DOHH2 (cell line): ENCODE data around the gene CARD11.

Source experiments
- CTCF ChIP-seq: fragments of 200-600 bp; sonication (generic); IDR thresholded peaks from one replicate; pipeline ENCODE4 v1.5.1; 2014; ENCODE audit warnings: antibody characterized with exemption, mild to moderate bottlenecking, low read depth, low read length; ENCODE audit not compliant: poor library complexity, severe bottlenecking
- EZH2phosphoT487 ChIP-seq: fragments of 200-600 bp; sonication (generic); IDR thresholded peaks from 2 replicates; pipeline ENCODE4 v1.6.1; 2017; ENCODE audit warnings: borderline replicate concordance, mild to moderate bottlenecking, antibody characterized with exemption, low read length, moderate library complexity, mixed read lengths

GRCh38 chr7:3068530-3068929, 24.9 kb upstream of the CARD11 start:
- no peak for TF ChIP-seq CTCF
- TF ChIP-seq EZH2phosphoT487 = no peak
